Thyroid gland (tissue), 4 donors: Measurements from ENCODE around the gene ZXDC.

Source experiments
- CTCF ChIP-seq, 6 experiments: fragments of 200-600 bp in 3 of 6; fragments of 450-650 bp in 3 of 6; sonication (generic) in 3 of 6; IDR thresholded peaks; one replicate each; pipeline ENCODE4 v1.5.1; 2016 to 2019; ENCODE audit warnings: antibody characterized with exemption in 6 of 6, mild to moderate bottlenecking in 2 of 6, inconsistent platforms in 1 of 6, moderate library complexity in 1 of 6
- POLR2A ChIP-seq, 2 donors: fragments of 450-650 bp; IDR thresholded peaks; one replicate each; pipeline ENCODE4 v1.6.1; 2017; ENCODE audit warnings: antibody characterized with exemption in 2 of 2, mild to moderate bottlenecking in 2 of 2, moderate library complexity in 1 of 2

- TF ChIP-seq POLR2A (IDR thresholded peaks at IDR 0.05): no peak
- no peak for TF ChIP-seq CTCF (IDR thresholded peaks at IDR 0.05)
Observed at GRCh38 chr3:126395846-126396513, 79.7 kb downstream of the ZXDC start.
